Measurements from ENCODE around the gene SHFL. TPM values are rescaled to one million over a fixed set of nuclear protein-coding genes. Genes with fewer than 3 reads are reported as not detected.

The SHFL gene
- total and polyA plus RNA-seq, 2 of the 4 experiments (the other 2 are of a cell fraction), result 9.0 to 32.1 TPM

- no TSS peak for BruUV-seq (replicated peaks)
- no peak overlapping the region for H3K4me2 ChIP-seq (ENCODE audit: low read depth, low read length)
- H3K14ac ChIP-seq (replicated peaks; ENCODE audit: low read depth, low read length), result no peak overlapping the region
- no peak overlapping the region for H3K27ac ChIP-seq (ENCODE audit: insufficient read depth, low read length)
- H4K91ac ChIP-seq (ENCODE audit: insufficient read depth, low read depth, low read length), result no peak overlapping the region
- no peak for DNase-seq
- no peak overlapping the region for H4K5ac ChIP-seq (ENCODE audit: low read depth, low read length)
- H4K8ac ChIP-seq (ENCODE audit: low read depth in 2 of 2, low read length in 2 of 2), result no peak overlapping the region
- H3K18ac ChIP-seq (ENCODE audit: low read depth, low read length), result no peak overlapping the region
- H3K36me3 ChIP-seq (ENCODE audit: control insufficient read depth, insufficient read depth, low read length), result no peaks in the 10 kb centered on the region
- peak overlapping the region; percentile 37 for H2AK9ac ChIP-seq (replicated peaks; ENCODE audit: low read depth, low read length, poor library complexity)
- no CpG with 5 or more reads among the region's 2 CpGs for WGBS, 2 experiments (ENCODE audit: extremely low coverage in 2 of 2, insufficient read length in 1 of 2)
- POLR2A ChIA-PET (ENCODE audit: unreplicated experiment), result no interaction called here
- TF ChIP-seq BHLHE40 (IDR thresholded peaks at IDR 0.05; ENCODE audit: low read depth, low read length) (no peak), RCOR1 (IDR thresholded peaks at IDR 0.05; ENCODE audit: insufficient replicate concordance, low read length) (no peak), ELK1 (IDR thresholded peaks at IDR 0.05; ENCODE audit: borderline replicate concordance, low read depth, low read length) (no peak), NFE2L2 (IDR thresholded peaks at IDR 0.05; ENCODE audit: low read depth, low read length) (no peak), CHD1 (IDR thresholded peaks at IDR 0.05; ENCODE audit: low read depth, low read length) (no peak), CTCF (conservative IDR thresholded peaks at IDR 0.05; ENCODE audit: low read depth, low read length) (no peak), MAZ (IDR thresholded peaks at IDR 0.05; ENCODE audit: borderline replicate concordance, low read depth, low read length) (no peak), MXI1 (IDR thresholded peaks at IDR 0.05; ENCODE audit: borderline replicate concordance, low read depth, low read length) (no peak)
- no peaks in the 10 kb centered on the region for H4K20me1 ChIP-seq (ENCODE audit: insufficient read depth, low read length)
- peaks cover 7% of the 10 kb centered on the region for H3K27me3 ChIP-seq (ENCODE audit: control insufficient read depth, insufficient read depth, low read length)
- no peak overlapping the region for H2BK5ac ChIP-seq (ENCODE audit: low read depth, low read length, poor library complexity, severe bottlenecking)
- in situ Hi-C loops (cut with MboI; ENCODE audit: low sequenced_read_pairs), result loop anchor here (25.0 kb wide), 1 partner anchor 912 kb away; the partner anchor contains the start of genes OR7G3 and ZNF317
- intact Hi-C loops (cut with micrococcal nuclease), result no loop called here
- H3K9ac ChIP-seq (ENCODE audit: low read depth, low read length), result no peak overlapping the region
- H2BK120ac ChIP-seq (ENCODE audit: low read depth, low read length), result no peak overlapping the region
- no peak overlapping the region for H2AK5ac ChIP-seq (ENCODE audit: low read depth, low read length)
- no peak overlapping the region for H2BK15ac ChIP-seq (ENCODE audit: low read depth, low read length)
- no peak overlapping the region for H3K4me3 ChIP-seq (ENCODE audit: insufficient read depth, low read depth, low read length)
- H3K79me1 ChIP-seq (ENCODE audit: low read depth in 1 of 2, low read length in 2 of 2), result no peaks in the 10 kb centered on the region
- CTCF ChIA-PET, result interaction anchor here (0.7 kb wide), 1 partner anchor 35 kb away, joined by 4 read pairs; no protein-coding TSS in a partner anchor
- no peak overlapping the region for H3K23ac ChIP-seq (ENCODE audit: low read depth, low read length)
- H2AFZ ChIP-seq (replicated peaks; ENCODE audit: low read length, poor library complexity), result no peak overlapping the region
- ATAC-seq (ENCODE audit: low read depth), result no peak
- H3K9me3 ChIP-seq (ENCODE audit: control insufficient read depth, insufficient read depth, low read length), result peaks cover 13% of the 10 kb centered on the region
- no peaks in the 10 kb centered on the region for H3K9me1 ChIP-seq (ENCODE audit: insufficient read depth, low read length)
- H2BK20ac ChIP-seq (ENCODE audit: low read depth, low read length), result no peak overlapping the region
- no peak overlapping the region for H3K56ac ChIP-seq (ENCODE audit: extremely low read depth, insufficient read depth, low read length)
- no peaks in the 10 kb centered on the region for H3K4me1 ChIP-seq (ENCODE audit: control insufficient read depth, insufficient read depth, low read length)
- H3K4ac ChIP-seq (ENCODE audit: low read depth, low read length), result no peak overlapping the region
- dilution Hi-C loops (cut with HindIII; ENCODE audit: low sequenced_read_pairs, unreplicated experiment), result no loop called here
These were observed 36.5 kb upstream of the SHFL start for GRCh38 chr19:10049626-10050025.

All from IMR-90 (cell line).